ENCODE data around the gene WDR89.

WDR89 gene, protein sequence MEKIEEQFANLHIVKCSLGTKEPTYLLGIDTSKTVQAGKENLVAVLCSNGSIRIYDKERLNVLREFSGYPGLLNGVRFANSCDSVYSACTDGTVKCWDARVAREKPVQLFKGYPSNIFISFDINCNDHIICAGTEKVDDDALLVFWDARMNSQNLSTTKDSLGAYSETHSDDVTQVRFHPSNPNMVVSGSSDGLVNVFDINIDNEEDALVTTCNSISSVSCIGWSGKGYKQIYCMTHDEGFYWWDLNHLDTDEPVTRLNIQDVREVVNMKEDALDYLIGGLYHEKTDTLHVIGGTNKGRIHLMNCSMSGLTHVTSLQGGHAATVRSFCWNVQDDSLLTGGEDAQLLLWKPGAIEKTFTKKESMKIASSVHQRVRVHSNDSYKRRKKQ

DNA sequence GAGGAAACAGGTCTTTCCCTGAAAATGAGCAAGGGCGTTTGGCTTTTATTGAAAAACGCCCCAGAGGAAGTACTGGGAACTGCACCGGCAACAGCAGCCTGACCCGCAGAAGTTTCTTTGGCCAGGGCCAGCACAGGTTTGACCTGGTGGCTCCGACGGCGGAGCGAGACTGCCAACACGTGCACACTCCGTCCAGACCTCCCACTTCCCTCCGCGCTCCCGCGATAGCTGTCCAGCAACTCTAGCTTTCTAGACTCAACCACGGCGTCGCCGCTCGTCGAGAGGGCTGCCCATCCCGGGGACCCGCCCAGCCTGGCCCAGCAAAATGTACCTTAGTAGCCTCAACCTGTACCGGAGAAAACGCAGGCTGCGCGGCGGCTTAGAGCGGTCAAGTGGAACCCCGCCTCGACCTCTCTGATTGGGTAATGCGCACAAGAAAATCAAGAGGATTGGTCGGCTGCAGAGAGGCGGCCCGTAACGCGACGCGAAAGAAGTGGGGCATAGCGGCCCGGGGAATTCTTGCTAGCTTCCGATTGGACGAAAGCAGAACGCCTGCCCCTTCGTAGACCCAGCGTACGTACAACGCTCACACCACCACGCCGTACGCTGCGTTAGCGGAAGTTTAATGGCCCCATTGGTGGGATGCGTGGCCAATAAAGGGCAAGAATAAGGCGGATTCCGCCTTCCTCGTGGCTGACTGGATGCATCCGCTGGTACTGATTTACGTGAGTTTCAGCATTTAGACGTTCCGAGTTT, at the start of gene WDR89:
WDR89 (minus strand) TSS at position 399 of the 756 bp plus-strand sequence. CDS start 41,929 bp downstream, outside the sequence.
- intact Hi-C loops (cut with micrococcal nuclease), result loop anchor here (1.0 to 5.0 kb wide), 3 partner anchors 85 to 696 kb away; partner anchors contain the start of gene PPP2R5E
- Mint-ChIP-seq H3K4me3 (peak within 1 kb of the TSS; percentile 98), H3K9me3 (peaks cover 6% of the 10 kb centered on the region), H3K36me3 (ENCODE audit: low read depth) (peaks cover 37% of the 10 kb centered on the region), H3K4me1 (ENCODE audit: low read depth) (peaks cover 16% of the 10 kb centered on the region), H3K27me3 (no peaks in the 10 kb centered on the region), H3K27ac (peak within 1 kb of the TSS; percentile 99)

DNA sequence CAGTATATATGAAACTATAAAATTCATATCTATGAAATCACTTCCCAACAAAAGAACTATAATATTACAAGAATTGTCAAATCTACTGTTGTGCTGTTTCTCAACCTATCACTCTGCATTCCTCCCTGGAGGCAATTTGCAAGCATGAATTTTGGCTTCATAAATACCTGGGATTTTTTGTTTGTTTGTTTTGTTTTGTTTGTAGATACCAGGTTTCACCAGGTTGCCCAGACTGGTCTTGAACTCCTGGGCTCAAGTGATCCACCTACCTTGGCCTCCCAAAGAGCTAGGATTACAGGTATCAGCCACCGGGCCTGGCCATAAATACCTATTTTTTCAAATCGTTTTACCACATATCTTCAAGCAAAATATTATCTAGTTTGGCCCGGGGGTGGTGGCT, 47.5 kb upstream of the WDR89 start:
- Mint-ChIP-seq H3K27me3 (no peaks in the 10 kb centered on the region), H3K4me3 (no peak overlapping the region), H3K9me3 (no peaks in the 10 kb centered on the region), H3K27ac (no peak overlapping the region), H3K4me1 (ENCODE audit: low read depth) (no peaks in the 10 kb centered on the region), H3K36me3 (ENCODE audit: low read depth) (peaks cover 18% of the 10 kb centered on the region)
- intact Hi-C loops (cut with micrococcal nuclease), result no loop called here

DNA sequence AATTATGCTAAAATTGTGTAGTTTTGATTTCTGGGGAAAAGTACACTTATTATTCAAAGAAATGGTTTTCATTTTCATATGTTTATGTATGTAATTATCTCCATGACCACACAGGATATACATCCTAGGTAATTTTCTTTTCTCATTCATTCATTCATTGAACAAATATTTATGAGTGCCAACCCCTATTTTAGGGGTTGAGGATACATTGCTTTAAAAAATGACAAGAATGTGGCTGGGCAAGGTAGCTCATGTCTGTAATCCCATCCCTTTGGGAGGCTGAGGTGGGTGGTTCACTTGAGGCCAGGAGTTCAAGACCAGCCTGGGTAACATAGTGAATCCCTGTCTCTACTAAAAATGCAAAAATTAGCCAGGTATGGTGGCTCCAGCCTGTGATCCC, 45.3 kb upstream of the WDR89 start:
- Mint-ChIP-seq H3K27ac (no peak overlapping the region), H3K4me3 (no peak overlapping the region), H3K4me1 (ENCODE audit: low read depth) (no peaks in the 10 kb centered on the region), H3K27me3 (no peaks in the 10 kb centered on the region), H3K36me3 (ENCODE audit: low read depth) (peaks cover 13% of the 10 kb centered on the region), H3K9me3 (no peaks in the 10 kb centered on the region)
- intact Hi-C loops (cut with micrococcal nuclease), result no loop called here

DNA sequence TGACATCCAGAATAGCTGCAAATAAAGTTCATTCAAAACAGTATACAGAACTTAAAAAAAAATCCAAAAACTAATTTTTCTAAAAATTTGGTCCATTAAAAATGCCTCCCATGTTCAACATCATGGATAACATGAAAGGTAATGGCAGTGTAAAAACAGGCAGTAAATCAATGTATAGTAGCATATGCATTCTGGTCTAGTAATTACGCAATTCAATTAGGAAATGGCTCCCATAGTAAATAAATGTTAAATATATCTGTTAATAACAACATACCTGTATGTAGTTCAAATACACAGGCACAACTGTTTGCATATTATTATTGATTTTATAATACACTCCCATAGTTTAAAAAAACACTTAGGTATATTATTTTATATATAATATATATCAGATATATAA, 43.7 kb upstream of the WDR89 start:
- H3K4me3 Mint-ChIP-seq, result no peak overlapping the region

DNA sequence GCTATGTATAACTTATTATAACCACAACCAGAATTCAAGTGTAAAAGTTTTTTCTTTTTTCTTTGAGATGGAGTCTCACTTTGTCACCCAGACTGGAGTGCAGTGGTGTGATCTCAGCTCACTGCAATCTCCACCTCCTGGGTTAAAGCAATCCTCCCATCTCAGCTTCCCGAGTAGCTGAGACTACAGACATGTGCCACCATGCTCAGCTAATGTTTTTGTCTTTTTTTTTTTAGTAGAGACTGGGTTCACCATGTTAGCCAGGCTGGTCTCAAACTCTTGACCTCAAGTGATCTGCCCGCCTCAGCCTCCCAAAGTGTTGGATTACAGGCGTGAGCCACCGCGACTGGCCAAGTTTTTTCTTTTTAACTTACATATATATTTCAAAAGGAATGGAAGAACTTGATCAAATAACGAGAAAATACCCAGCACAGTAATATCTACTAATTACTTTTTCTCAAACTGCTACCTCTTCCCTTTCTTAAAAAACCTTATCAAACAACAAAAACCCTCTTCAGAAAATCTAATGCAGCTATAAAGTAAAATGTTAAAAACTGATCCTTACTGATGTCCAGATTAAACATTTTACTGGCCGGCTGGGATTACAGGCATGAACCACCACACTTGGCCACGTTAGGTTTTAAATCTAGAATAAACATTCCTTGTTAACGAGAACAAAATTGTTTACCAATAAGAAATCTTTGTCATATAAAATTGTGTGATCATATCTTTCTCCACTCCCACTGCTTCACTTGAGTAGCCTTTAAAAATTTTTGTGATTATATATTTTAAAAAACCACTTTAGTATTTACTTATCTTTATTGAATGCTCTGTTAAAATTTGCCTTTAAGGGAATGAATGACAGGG, 41.3 kb upstream of the WDR89 start:
- Mint-ChIP-seq H3K36me3 (ENCODE audit: low read depth) (peaks cover 17% of the 10 kb centered on the region), H3K9me3 (no peaks in the 10 kb centered on the region), H3K4me3 (no peak overlapping the region), H3K4me1 (ENCODE audit: low read depth) (no peaks in the 10 kb centered on the region), H3K27ac (no peak overlapping the region), H3K27me3 (no peaks in the 10 kb centered on the region)
- intact Hi-C loops (cut with micrococcal nuclease), result no loop called here

More for the DNA sequence above, 43.7 kb upstream of the WDR89 start:
- Mint-ChIP-seq H3K27me3 (no peaks in the 10 kb centered on the region), H3K9me3 (no peaks in the 10 kb centered on the region), H3K4me1 (ENCODE audit: low read depth) (no peaks in the 10 kb centered on the region), H3K27ac (no peak overlapping the region), H3K36me3 (ENCODE audit: low read depth) (peaks cover 6% of the 10 kb centered on the region)
- intact Hi-C loops (cut with micrococcal nuclease), result no loop called here

DNA sequence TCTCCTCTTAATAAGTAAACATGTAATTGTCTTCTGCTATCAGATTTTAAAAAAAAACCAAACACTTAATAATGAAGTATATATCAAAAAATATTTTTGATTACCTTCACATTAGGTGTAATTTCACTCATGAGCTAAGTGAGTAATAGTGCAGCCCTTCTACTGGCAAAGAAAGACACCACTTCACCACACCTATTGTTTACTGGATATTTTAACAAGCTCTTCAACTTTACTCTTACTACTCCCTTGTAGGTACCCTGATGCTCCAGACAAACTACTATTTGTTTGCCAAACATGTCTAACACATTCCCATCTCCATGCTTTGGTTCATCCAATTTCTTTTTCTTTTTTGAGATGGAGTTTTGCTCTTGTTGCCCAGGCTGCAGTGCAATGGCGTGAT, 36.9 kb upstream of the WDR89 start:
- no peaks in the 10 kb centered on the region for H3K9me3 Mint-ChIP-seq
- H3K4me3 Mint-ChIP-seq, result no peak overlapping the region
- no peak overlapping the region for H3K27ac Mint-ChIP-seq
- H3K27me3 Mint-ChIP-seq, result no peaks in the 10 kb centered on the region
- H3K4me1 Mint-ChIP-seq (ENCODE audit: low read depth), result no peaks in the 10 kb centered on the region
- H3K36me3 Mint-ChIP-seq (ENCODE audit: low read depth), result peaks cover 18% of the 10 kb centered on the region
- intact Hi-C loops (cut with micrococcal nuclease), result no loop called here

DNA sequence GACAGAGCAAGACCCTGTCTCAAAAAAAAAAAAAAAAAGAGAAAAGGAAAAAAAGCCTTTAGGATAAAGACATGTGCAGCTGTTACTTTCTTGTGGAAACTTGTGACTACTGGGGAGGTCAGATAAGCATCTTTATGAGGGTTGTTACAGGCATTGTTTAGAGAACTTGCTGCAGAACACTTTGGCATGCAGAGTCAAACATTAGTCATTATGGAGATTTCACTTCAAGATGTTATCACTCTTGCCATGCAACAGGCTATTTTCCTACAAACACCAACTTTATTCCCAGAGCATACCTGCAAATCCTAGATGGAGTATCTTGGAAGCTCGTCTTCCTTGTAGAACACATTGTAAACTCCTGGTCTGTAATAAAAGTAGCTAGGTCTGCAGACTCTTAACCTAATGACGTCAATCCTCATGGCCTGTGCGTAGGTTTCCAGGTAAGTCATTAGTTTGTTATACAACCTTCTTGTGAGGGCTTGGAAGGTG, 36.3 kb upstream of the WDR89 start:
- Mint-ChIP-seq H3K27ac (no peak overlapping the region), H3K9me3 (no peaks in the 10 kb centered on the region), H3K36me3 (ENCODE audit: low read depth) (peaks cover 18% of the 10 kb centered on the region), H3K4me1 (ENCODE audit: low read depth) (no peaks in the 10 kb centered on the region), H3K27me3 (no peaks in the 10 kb centered on the region), H3K4me3 (no peak overlapping the region)
- intact Hi-C loops (cut with micrococcal nuclease), result no loop called here

DNA sequence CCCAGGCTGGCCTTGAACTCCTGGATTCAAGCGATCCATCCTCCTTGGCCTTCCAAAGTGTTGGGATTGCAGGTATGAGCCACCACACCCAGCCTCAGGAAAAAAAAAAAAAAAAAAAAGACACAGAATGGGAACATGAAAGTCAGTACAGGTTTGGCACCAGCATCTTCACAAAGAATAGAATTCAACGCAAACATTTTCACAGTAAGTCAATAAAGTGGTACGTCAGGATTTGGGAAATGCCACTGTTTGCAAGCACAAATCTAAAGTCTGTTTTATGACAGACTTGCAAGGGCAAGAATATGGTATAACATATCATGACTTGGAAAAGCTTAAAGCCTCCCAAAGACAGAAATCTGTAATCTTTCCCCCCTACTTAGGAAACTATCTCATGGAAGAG, 34.9 kb upstream of the WDR89 start:
- Mint-ChIP-seq H3K4me3 (no peak overlapping the region), H3K9me3 (no peaks in the 10 kb centered on the region), H3K4me1 (ENCODE audit: low read depth) (no peaks in the 10 kb centered on the region), H3K27me3 (no peaks in the 10 kb centered on the region), H3K27ac (no peak overlapping the region), H3K36me3 (ENCODE audit: low read depth) (peaks cover 18% of the 10 kb centered on the region)
- intact Hi-C loops (cut with micrococcal nuclease), result no loop called here

DNA sequence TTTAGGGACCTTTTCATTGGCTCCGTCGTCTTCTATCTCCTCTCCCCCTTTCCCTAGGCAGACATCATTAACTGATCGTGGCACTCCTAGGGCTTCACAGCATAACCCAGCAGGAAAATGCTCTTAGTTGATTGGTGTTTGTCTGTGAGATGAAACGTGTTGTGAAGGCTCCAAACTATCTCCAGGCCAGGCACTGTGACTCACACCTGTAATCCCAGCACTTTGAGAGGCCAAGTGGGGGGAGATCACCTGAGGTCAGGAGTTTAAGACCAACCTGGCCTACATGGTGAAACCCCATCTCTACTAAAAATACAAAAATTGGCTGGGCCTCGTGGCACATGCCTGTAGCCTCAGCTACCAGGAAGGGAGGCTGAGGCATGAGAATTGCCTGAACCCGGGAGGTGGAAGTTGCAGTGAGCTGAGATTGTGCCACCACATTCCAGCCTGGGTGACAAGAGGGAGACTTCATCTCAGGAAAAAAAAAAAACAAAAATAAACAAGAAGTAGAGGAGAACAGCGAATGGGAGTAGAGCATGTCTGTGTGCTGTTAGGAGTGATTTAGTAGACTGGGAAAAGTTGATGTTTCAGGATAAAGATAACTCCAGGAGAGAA, 32.3 kb upstream of the WDR89 start:
- intact Hi-C loops (cut with micrococcal nuclease), result no loop called here
- Mint-ChIP-seq H3K27ac (no peak overlapping the region), H3K9me3 (no peaks in the 10 kb centered on the region), H3K4me3 (no peak overlapping the region), H3K4me1 (ENCODE audit: low read depth) (no peaks in the 10 kb centered on the region), H3K27me3 (no peaks in the 10 kb centered on the region), H3K36me3 (ENCODE audit: low read depth) (peaks cover 8% of the 10 kb centered on the region)

DNA sequence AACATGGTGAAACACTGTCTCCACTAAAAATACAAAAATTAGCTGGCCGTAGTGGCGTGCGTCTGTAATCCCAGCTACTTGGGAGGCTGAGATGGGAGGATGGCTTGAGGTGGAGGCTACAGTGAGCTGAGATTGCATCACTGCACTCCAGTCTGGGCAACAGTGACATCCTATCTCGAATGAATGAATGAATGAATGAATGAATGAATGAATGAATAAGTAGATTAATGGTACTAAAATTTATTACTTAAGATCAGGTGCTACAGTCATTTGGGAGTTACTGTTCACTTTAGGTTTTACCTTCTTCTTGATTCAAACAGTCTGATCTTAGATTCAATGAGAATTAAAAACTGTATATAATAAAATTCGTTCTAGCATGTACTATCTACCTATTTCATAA, 31.6 kb upstream of the WDR89 start:
- H3K27ac Mint-ChIP-seq, result no peak overlapping the region
- no peaks in the 10 kb centered on the region for H3K4me1 Mint-ChIP-seq (ENCODE audit: low read depth)
- no peaks in the 10 kb centered on the region for H3K9me3 Mint-ChIP-seq
- peaks cover 8% of the 10 kb centered on the region for H3K36me3 Mint-ChIP-seq (ENCODE audit: low read depth)
- intact Hi-C loops (cut with micrococcal nuclease), result no loop called here
- no peak overlapping the region for H3K4me3 Mint-ChIP-seq
- H3K27me3 Mint-ChIP-seq, result no peaks in the 10 kb centered on the region

DNA sequence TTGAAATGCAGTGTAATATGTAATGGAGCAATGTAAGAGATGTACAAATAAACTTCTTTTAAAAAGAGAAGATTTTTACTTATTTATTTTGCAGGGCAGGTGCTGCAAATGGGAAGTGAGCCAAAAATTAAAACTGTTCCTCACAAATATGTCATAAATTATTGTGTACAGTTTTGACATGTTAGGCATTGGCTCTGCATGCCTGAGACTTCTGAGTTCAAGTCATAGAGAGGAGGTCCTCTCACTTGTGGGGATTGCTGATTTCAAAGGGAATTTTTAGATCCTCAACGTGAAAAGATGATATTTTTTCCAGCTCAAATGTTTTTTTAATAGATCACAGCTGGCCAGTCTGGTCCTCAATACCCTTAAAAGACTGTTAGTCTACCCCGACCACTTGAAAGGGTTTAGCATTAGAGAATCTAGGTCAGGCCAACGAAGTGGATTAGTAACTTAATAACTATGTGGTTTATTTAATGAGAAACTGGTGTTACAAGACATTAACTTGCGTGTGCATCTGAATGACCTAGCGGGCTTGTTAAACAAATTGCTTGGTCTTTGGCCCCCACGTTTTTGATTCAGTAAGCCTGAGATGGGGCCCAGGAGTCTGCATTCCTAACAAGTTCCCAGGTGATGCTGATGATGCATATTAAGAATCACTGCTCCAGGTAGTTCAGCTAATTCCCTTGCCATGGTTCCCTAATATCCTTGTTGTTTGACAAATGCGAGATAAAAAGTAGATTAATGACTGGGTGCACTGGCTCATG, 30.9 kb upstream of the WDR89 start:
- H3K36me3 Mint-ChIP-seq (ENCODE audit: low read depth), result peaks cover 8% of the 10 kb centered on the region
- no peaks in the 10 kb centered on the region for H3K27me3 Mint-ChIP-seq
- H3K4me1 Mint-ChIP-seq (ENCODE audit: low read depth), result no peaks in the 10 kb centered on the region
- no peak overlapping the region for H3K4me3 Mint-ChIP-seq
- intact Hi-C loops (cut with micrococcal nuclease), result no loop called here
- H3K27ac Mint-ChIP-seq, result no peak overlapping the region
- H3K9me3 Mint-ChIP-seq, result no peaks in the 10 kb centered on the region

DNA sequence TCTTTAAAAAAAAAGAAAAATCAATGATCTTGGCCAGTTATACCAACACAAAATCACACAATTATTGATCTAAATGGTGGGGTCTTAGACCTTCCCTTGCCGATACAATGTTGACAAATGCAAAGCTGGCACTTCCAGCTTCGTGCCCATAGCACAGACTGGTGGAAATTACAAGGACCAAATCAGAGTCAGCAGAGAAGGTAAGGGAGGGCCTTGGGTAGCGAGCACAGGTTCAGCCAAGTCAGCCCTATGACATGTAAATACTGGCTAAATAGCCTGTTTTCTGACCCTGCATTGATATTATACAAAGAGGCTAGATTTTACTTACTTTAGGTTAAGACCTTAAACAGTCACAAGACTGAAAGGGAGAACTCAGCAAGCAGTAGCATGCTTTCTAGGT, 30.3 kb upstream of the WDR89 start:
- no peaks in the 10 kb centered on the region for H3K4me1 Mint-ChIP-seq (ENCODE audit: low read depth)
- H3K4me3 Mint-ChIP-seq, result no peak overlapping the region
- intact Hi-C loops (cut with micrococcal nuclease), result no loop called here
- no peaks in the 10 kb centered on the region for H3K27me3 Mint-ChIP-seq
- H3K36me3 Mint-ChIP-seq (ENCODE audit: low read depth), result peaks cover 8% of the 10 kb centered on the region
- H3K9me3 Mint-ChIP-seq, result no peaks in the 10 kb centered on the region
- H3K27ac Mint-ChIP-seq, result no peak overlapping the region

DNA sequence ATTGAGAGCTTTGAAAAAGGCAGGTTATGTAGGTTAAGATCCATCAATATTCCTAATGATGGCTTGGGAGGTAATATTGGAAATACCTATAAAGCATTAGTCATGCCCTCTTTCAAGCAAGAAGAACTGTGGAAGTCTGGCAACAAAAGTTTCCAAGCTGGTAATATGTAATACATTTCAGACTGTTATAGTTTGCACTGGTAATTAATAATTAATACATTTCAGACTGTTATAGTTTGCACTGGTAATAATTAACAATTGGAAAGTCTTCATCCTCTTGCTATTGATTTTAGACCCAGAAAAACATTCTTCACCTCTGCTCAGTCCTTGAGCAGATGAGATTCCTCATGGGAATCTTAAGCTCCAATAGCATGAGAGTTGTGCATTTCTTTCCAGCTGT, 29.0 kb upstream of the WDR89 start:
- H3K27me3 Mint-ChIP-seq, result no peaks in the 10 kb centered on the region
- no peaks in the 10 kb centered on the region for H3K9me3 Mint-ChIP-seq
- H3K27ac Mint-ChIP-seq, result no peak overlapping the region
- intact Hi-C loops (cut with micrococcal nuclease), result no loop called here
- H3K36me3 Mint-ChIP-seq (ENCODE audit: low read depth), result no peaks in the 10 kb centered on the region
- no peak overlapping the region for H3K4me3 Mint-ChIP-seq
- H3K4me1 Mint-ChIP-seq (ENCODE audit: low read depth), result no peaks in the 10 kb centered on the region

Measured in dendritic cell treated with granulocyte-macrophage colony-stimulating factor and Interleukin-4, amounts not matched to agents 40 ng/mL and 50 ng/mL, for 4 days (primary cell).